Lower leg skin (tissue), 3 donors: ENCODE data around the gene CRX.
"Not testable (repeated sequence)": the region's sequence is repeated elsewhere in the genome, so short reads cannot be mapped to it uniquely, and the experiment has no call there.

Experiments
- POLR2A ChIP-seq, 2 donors: fragments of 450-650 bp; IDR thresholded peaks; one replicate each; pipeline ENCODE4 v1.6.1; 2016 to 2017; ENCODE audit warnings: antibody characterized with exemption in 2 of 2, mild to moderate bottlenecking in 1 of 2, moderate library complexity in 1 of 2
- TF ChIP-seq, protein P1 (sequence below), 3 donors: fragments of 450-650 bp; IDR thresholded peaks; one replicate each; pipeline ENCODE4 v1.5.1; 2016; ENCODE audit warnings: antibody characterized with exemption in 3 of 3, mild to moderate bottlenecking in 3 of 3, moderate library complexity in 2 of 3

- TF ChIP-seq POLR2A (IDR thresholded peaks at IDR 0.05), result not testable (repeated sequence)
- TF ChIP-seq, protein P1, sequence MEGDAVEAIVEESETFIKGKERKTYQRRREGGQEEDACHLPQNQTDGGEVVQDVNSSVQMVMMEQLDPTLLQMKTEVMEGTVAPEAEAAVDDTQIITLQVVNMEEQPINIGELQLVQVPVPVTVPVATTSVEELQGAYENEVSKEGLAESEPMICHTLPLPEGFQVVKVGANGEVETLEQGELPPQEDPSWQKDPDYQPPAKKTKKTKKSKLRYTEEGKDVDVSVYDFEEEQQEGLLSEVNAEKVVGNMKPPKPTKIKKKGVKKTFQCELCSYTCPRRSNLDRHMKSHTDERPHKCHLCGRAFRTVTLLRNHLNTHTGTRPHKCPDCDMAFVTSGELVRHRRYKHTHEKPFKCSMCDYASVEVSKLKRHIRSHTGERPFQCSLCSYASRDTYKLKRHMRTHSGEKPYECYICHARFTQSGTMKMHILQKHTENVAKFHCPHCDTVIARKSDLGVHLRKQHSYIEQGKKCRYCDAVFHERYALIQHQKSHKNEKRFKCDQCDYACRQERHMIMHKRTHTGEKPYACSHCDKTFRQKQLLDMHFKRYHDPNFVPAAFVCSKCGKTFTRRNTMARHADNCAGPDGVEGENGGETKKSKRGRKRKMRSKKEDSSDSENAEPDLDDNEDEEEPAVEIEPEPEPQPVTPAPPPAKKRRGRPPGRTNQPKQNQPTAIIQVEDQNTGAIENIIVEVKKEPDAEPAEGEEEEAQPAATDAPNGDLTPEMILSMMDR (IDR thresholded peaks at IDR 0.05), result not testable (repeated sequence)
Measured at GRCh38 chr19:47879385-47879784, 57.6 kb downstream of the CRX start.
